B cell (primary cell): Measurements from ENCODE around the gene M1AP. TPM values are rescaled to one million over a fixed set of nuclear protein-coding genes. Genes with fewer than 3 reads are reported as not detected.

Experiments used
- ATAC-seq: fragments of 200-7000 bp; cut with Tn5 transposase; one replicate; pipeline ENCODE4 v1.10.0; 2021; ENCODE audit warnings: low read depth, mild to moderate bottlenecking, moderate number of reproducible peaks, moderate library complexity
- CTCF ChIA-PET: fragments of 350-600 bp; sonication (Branson Sonifier 250); formaldehyde crosslinking; loops from one replicate; lab custom pipeline; 2021; ENCODE audit warnings: antibody characterized with exemption, inconsistent platforms; lab: Charles Lee
- POLR2A ChIA-PET: fragments of 350-600 bp; sonication (Branson Sonifier 250); formaldehyde crosslinking; loops from one replicate; lab custom pipeline; 2021; ENCODE audit warnings: antibody characterized with exemption; lab: Charles Lee
- DNase-seq: peaks from one replicate; pipeline ENCODE4 v3.0.0; 2013
- H2AFZ ChIP-seq: 2 replicates; pipeline ENCODE4 v1.6.1; 2012; ENCODE audit warnings: mild to moderate bottlenecking, low read depth, low read length; ENCODE audit not compliant: insufficient read depth, poor library complexity, severe bottlenecking
- H3K27ac ChIP-seq, 2 donors: 1 replicate in 1 of 2; 2 replicates in 1 of 2; pipeline ENCODE4 v1.5.1; 2012 to 2013; ENCODE audit warnings: low read length in 2 of 2, mild to moderate bottlenecking in 2 of 2, moderate library complexity in 1 of 2
- H3K27me3 ChIP-seq, 4 experiments: fragments of 200-600 bp in 1 of 4; sonication (generic) in 1 of 4; replicated peaks in 1 of 4; 1 replicate in 2 of 4; 2 replicates in 2 of 4; pipeline versions ENCODE4 v1.6.1 to v1.7.0; 2013 to 2016; ENCODE audit warnings: low read length in 3 of 4, mild to moderate bottlenecking in 2 of 4, mixed read lengths in 1 of 4, moderate library complexity in 1 of 4; ENCODE audit not compliant: insufficient read depth in 4 of 4, control insufficient read depth in 3 of 4; ENCODE audit errors: control extremely low read depth in 1 of 4
- H3K36me3 ChIP-seq, 2 experiments: replicated peaks in 1 of 2; 1 replicate in 1 of 2; 2 replicates in 1 of 2; pipeline versions ENCODE4 v1.6.1 to v1.7.1; 2013; ENCODE audit warnings: low read length in 1 of 2; ENCODE audit not compliant: insufficient read depth in 2 of 2, control insufficient read depth in 1 of 2; ENCODE audit errors: control extremely low read depth in 1 of 2, extremely low read depth in 1 of 2
- H3K4me1 ChIP-seq, 2 donors: fragments of 200-600 bp in 1 of 2; sonication (generic) in 1 of 2; 1 replicate in 1 of 2; 2 replicates in 1 of 2; pipeline versions ENCODE4 v1.5.1 to v1.6.1; 2013 to 2017; ENCODE audit warnings: low read length in 2 of 2; ENCODE audit not compliant: control insufficient read depth in 2 of 2, insufficient read depth in 2 of 2
- H3K4me2 ChIP-seq: replicated peaks from 2 replicates; pipeline ENCODE3; 2012; ENCODE audit warnings: mild to moderate bottlenecking, low read depth, low read length; ENCODE audit not compliant: poor library complexity, severe bottlenecking
- H3K4me3 ChIP-seq, 5 experiments: fragments of 200-600 bp in 1 of 5; sonication (generic) in 1 of 5; 1 replicate in 3 of 5; 2 replicates in 2 of 5; pipeline versions ENCODE4 v1.5.1 to v1.7.0; 2011 to 2016; ENCODE audit warnings: low read length in 4 of 5, mild to moderate bottlenecking in 4 of 5, low read depth in 2 of 5, control low read depth in 1 of 5, moderate library complexity in 1 of 5; ENCODE audit not compliant: insufficient read depth in 1 of 5; ENCODE audit errors: control extremely low read depth in 1 of 5, extremely low read depth in 1 of 5
- H3K79me2 ChIP-seq: fragments of 200-600 bp; sonication (generic); one replicate; pipeline ENCODE4 v1.6.0; 2016; ENCODE audit warnings: low read length; ENCODE audit not compliant: control insufficient read depth, insufficient read depth
- H3K9ac ChIP-seq: fragments of 200-600 bp; sonication (generic); 2 replicates; pipeline ENCODE4 v1.6.1; 2017; ENCODE audit warnings: mild to moderate bottlenecking, low read length, moderate library complexity
- H3K9me3 ChIP-seq, 3 donors: one replicate each; pipeline versions ENCODE4 v1.6.1 to v1.7.1; 2013; ENCODE audit warnings: low read length in 2 of 3; ENCODE audit not compliant: control insufficient read depth in 2 of 3, insufficient read depth in 1 of 3; ENCODE audit errors: control extremely low read depth in 1 of 3
- H4K20me1 ChIP-seq: 2 replicates; pipeline ENCODE4 v1.6.0; 2012; ENCODE audit warnings: mild to moderate bottlenecking, low read length; ENCODE audit not compliant: insufficient read depth, control insufficient read depth, poor library complexity, severe bottlenecking
- H3K27ac Mint-ChIP-seq: one replicate; pipeline ENCODE4 v1.8.0; 2021; ENCODE audit warnings: mixed read lengths
- H3K27me3 Mint-ChIP-seq: one replicate; pipeline ENCODE4 v1.8.0; 2021; ENCODE audit warnings: mixed read lengths
- H3K4me1 Mint-ChIP-seq: one replicate; pipeline ENCODE4 v1.8.0; 2021; ENCODE audit warnings: mixed read lengths
- H3K4me3 Mint-ChIP-seq: one replicate; pipeline ENCODE4 v1.8.0; 2021; ENCODE audit warnings: mixed read lengths
- H3K9me3 Mint-ChIP-seq: one replicate; pipeline ENCODE4 v1.8.0; 2022; ENCODE audit warnings: mixed read lengths; ENCODE audit not compliant: insufficient read depth
- EZH2 ChIP-seq: IDR thresholded peaks from 2 replicates; pipeline ENCODE4 v1.6.1; 2012; ENCODE audit warnings: borderline replicate concordance, low read depth, mild to moderate bottlenecking, moderate library complexity, low read length; ENCODE audit not compliant: insufficient read depth, poor library complexity, severe bottlenecking
- WGBS: methylation state at CpG from one replicate; pipeline ENCODE4 v1.1.5; 2013; ENCODE audit warnings: missing lambda C conversion rate; ENCODE audit not compliant: insufficient coverage; 5-methylcytosine and 5-hydroxymethylcytosine counted together
- intact Hi-C: fragments of 100-400 bp; cut with micrococcal nuclease; formaldehyde crosslinking; loops from one replicate; pipeline ENCODE4 v1.10.0; 2022
- polyA plus RNA-seq: library from polyadenylated mRNA; depleted of rRNA; stranded (reverse); fragments of >200 nt; gene quantifications from 2 replicates; pipeline ENCODE4 v1.2.3, GENCODE V29; 2012
- total RNA-seq, 2 donors: library from RNA; stranded (reverse); fragments of 120-200 nt in 1 of 2; gene quantifications; 1 replicate in 1 of 2; 2 replicates in 1 of 2; pipeline versions ENCODE4 v1.2.3 to v1.2.4, GENCODE V29; 2013 to 2022
- TF ChIP-seq, protein P1 (sequence below): fragments of 200-600 bp; IDR thresholded peaks from one replicate; pipeline ENCODE4 v1.8.0; 2022; ENCODE audit warnings: antibody characterized with exemption, mild to moderate bottlenecking

Gene M1AP
- total and polyA plus RNA-seq, 2 donors (not counting 1 experiment from before 2014, with no cell fraction given): 0.15 TPM; not detected in 1

DNA sequence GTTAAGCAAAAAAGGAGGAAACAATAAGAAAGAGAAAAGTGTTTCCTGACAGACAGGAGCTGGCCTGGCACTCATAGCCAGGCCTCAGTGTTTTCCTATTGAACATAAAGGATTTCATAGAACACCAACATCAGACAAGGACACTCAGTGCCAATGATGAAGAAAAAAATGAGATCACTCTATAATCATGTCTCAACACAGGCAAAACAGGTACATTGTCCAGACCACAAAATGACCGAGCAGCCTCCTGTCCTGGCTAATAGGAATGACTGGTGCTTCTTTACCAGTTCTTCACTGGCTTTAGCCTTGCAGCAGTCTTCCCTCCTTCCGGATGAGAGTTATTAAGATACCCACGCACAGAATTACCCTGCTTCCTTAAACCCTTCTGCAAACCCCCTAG is 41.5 kb upstream of the M1AP start:
- intact Hi-C loops: loop anchor here (1.0 to 5.0 kb wide), 4 partner anchors 26 to 939 kb away; no protein-coding TSS in a partner anchor
- DNase-seq (no peak), ATAC-seq (no peak)
- ChIA-PET POLR2A (no interaction called here), CTCF (interaction anchor here (3.4 kb wide), 1 partner anchor 186 kb away, joined by 34 read pairs; no protein-coding TSS in a partner anchor)
- Mint-ChIP-seq H3K4me1 (no peaks in the 10 kb centered on the region), H3K27ac (no peak overlapping the region), H3K4me3 (no peak overlapping the region), H3K27me3 (peaks cover 12% of the 10 kb centered on the region), H3K9me3 (no peaks in the 10 kb centered on the region)
- Histone ChIP-seq H3K36me3 (no peaks in the 10 kb centered on the region), H3K4me3 (no peak overlapping the region), H3K4me2 (no peak overlapping the region), H2AFZ (no peak overlapping the region), H3K79me2 (no peaks in the 10 kb centered on the region), H3K9me3 (no peaks in the 10 kb centered on the region), H3K4me1 (no peaks in the 10 kb centered on the region), H3K27me3 (no peaks in the 10 kb centered on the region), H4K20me1 (no peaks in the 10 kb centered on the region), H3K9ac (no peak overlapping the region), H3K27ac (no peak overlapping the region)
- 98% methylated on average over 3 of the region's 3 CpGs for WGBS
- no peak for TF ChIP-seq EZH2
- TF ChIP-seq, protein P1, sequence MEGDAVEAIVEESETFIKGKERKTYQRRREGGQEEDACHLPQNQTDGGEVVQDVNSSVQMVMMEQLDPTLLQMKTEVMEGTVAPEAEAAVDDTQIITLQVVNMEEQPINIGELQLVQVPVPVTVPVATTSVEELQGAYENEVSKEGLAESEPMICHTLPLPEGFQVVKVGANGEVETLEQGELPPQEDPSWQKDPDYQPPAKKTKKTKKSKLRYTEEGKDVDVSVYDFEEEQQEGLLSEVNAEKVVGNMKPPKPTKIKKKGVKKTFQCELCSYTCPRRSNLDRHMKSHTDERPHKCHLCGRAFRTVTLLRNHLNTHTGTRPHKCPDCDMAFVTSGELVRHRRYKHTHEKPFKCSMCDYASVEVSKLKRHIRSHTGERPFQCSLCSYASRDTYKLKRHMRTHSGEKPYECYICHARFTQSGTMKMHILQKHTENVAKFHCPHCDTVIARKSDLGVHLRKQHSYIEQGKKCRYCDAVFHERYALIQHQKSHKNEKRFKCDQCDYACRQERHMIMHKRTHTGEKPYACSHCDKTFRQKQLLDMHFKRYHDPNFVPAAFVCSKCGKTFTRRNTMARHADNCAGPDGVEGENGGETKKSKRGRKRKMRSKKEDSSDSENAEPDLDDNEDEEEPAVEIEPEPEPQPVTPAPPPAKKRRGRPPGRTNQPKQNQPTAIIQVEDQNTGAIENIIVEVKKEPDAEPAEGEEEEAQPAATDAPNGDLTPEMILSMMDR: no peak

DNA sequence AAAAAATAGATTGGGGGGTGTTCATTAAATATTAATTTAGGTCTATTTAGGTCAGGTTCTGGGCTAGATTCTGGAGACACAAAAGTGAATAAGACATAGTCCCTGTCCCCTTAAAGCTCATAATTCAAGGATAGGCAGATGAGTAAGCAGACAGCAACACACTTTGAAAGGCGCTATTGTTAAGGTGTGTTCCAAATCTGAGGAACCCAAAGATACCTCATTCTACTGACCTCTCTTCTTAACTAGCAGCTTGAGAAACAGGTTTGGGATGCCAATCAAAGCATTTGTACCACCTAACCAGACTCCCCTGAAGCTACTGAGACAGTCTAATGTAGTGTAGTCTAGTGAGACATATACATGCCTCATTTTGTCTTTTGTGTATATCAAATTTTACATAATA is 40.8 kb upstream of the M1AP start:
- H3K79me2 ChIP-seq: no peaks in the 10 kb centered on the region
- no peak for TF ChIP-seq EZH2
- TF ChIP-seq, protein P1: no peak
- H3K4me2 ChIP-seq: no peak overlapping the region
- no peaks in the 10 kb centered on the region for H3K27me3 ChIP-seq
- WGBS: no CpG with 5 or more reads among the region's 1 CpG
- DNase-seq (no peak), ATAC-seq (no peak)
- Mint-ChIP-seq H3K9me3 (no peaks in the 10 kb centered on the region), H3K27ac (no peak overlapping the region), H3K4me3 (no peak overlapping the region), H3K27me3 (peaks cover 12% of the 10 kb centered on the region), H3K4me1 (no peaks in the 10 kb centered on the region)
- ChIA-PET CTCF (interaction anchor here (0.7 to 3.4 kb wide), 2 partner anchors 26 to 187 kb away, joined by 5 to 34 read pairs; no protein-coding TSS in a partner anchor), POLR2A (no interaction called here)
- intact Hi-C loops: no loop called here
- H4K20me1 ChIP-seq: no peaks in the 10 kb centered on the region
- no peak overlapping the region for H2AFZ ChIP-seq
- no peaks in the 10 kb centered on the region for H3K36me3 ChIP-seq
- H3K9ac ChIP-seq: no peak overlapping the region
- H3K27ac ChIP-seq: no peak overlapping the region
- H3K4me1 ChIP-seq: no peaks in the 10 kb centered on the region
- H3K9me3 ChIP-seq: no peaks in the 10 kb centered on the region
- H3K4me3 ChIP-seq: no peak overlapping the region
